IMR-90 (cell line): Measurements from ENCODE around the gene SLC19A1. TPM values are rescaled to one million over a fixed set of nuclear protein-coding genes. Genes with fewer than 3 reads are reported as not detected.

Experiments used
- ATAC-seq: fragments of 200-7000 bp; cut with Tn5 transposase; 2 replicates; pipeline ENCODE4 v1.9.1; 2020; ENCODE audit warnings: low read depth, mild to moderate bottlenecking, moderate library complexity
- BruUV-seq: library from RNA; stranded (reverse); fragments of 400-500 nt; replicated peaks from 2 replicates; lab custom pipeline; 2021; lab: Mats Ljungman, UMichigan
- CTCF ChIA-PET: fragments of 300-600 bp; formaldehyde crosslinking; extraction: SDS; loops from one replicate; lab custom pipeline; 2021; ENCODE audit warnings: antibody characterized with exemption; lab: Yijun Ruan, JAX
- POLR2A ChIA-PET: fragments of 300-600 bp; sonication (Branson Sonifier 250); formaldehyde crosslinking; loops from one replicate; lab custom pipeline; 2022; ENCODE audit warnings: antibody characterized with exemption; ENCODE audit not compliant: unreplicated experiment; lab: Charles Lee
- DNase-seq: peaks from one replicate; pipeline ENCODE4 v3.0.0; 2013
- H2AFZ ChIP-seq: replicated peaks from 2 replicates; pipeline ENCODE3; 2013; ENCODE audit warnings: low read length, mild to moderate bottlenecking; ENCODE audit not compliant: poor library complexity
- H2AK5ac ChIP-seq: 2 replicates; pipeline ENCODE4 v1.6.1; 2013; ENCODE audit warnings: low read depth, low read length, inconsistent platforms
- H2AK9ac ChIP-seq: replicated peaks from 2 replicates; pipeline ENCODE3; 2013; ENCODE audit warnings: mild to moderate bottlenecking, low read depth, low read length, moderate library complexity; ENCODE audit not compliant: poor library complexity
- H2BK120ac ChIP-seq: 2 replicates; pipeline ENCODE4 v1.6.1; 2013; ENCODE audit warnings: low read depth, low read length, inconsistent platforms
- H2BK15ac ChIP-seq: 3 replicates; pipeline ENCODE4 v1.6.1; 2013; ENCODE audit warnings: low read depth, low read length, inconsistent platforms
- H2BK20ac ChIP-seq: 2 replicates; pipeline ENCODE4 v1.6.1; 2013; ENCODE audit warnings: low read depth, mild to moderate bottlenecking, inconsistent platforms, low read length, moderate library complexity
- H2BK5ac ChIP-seq: 2 replicates; pipeline ENCODE4 v1.6.1; 2013; ENCODE audit warnings: mild to moderate bottlenecking, low read depth, low read length, inconsistent platforms; ENCODE audit not compliant: poor library complexity, severe bottlenecking
- H3K14ac ChIP-seq: replicated peaks from 2 replicates; pipeline ENCODE4 v1.6.1; 2013; ENCODE audit warnings: low read depth, low read length, inconsistent platforms
- H3K18ac ChIP-seq: 2 replicates; pipeline ENCODE4 v1.6.1; 2013; ENCODE audit warnings: low read depth, low read length, control low read depth
- H3K23ac ChIP-seq: 2 replicates; pipeline ENCODE4 v1.6.1; 2013; ENCODE audit warnings: low read depth, low read length, inconsistent platforms
- H3K27ac ChIP-seq: 2 replicates; pipeline ENCODE4 v1.5.1; 2013; ENCODE audit warnings: mild to moderate bottlenecking, control low read depth, low read length; ENCODE audit not compliant: insufficient read depth
- H3K27me3 ChIP-seq: 2 replicates; pipeline ENCODE4 v1.6.1; 2013; ENCODE audit warnings: low read length; ENCODE audit not compliant: control insufficient read depth, insufficient read depth
- H3K36me3 ChIP-seq: 2 replicates; pipeline ENCODE4 v1.6.1; 2013; ENCODE audit warnings: low read length, mixed read lengths; ENCODE audit not compliant: control insufficient read depth, insufficient read depth
- H3K4ac ChIP-seq: 2 replicates; pipeline ENCODE4 v1.6.1; 2013; ENCODE audit warnings: low read depth, low read length, inconsistent platforms
- H3K4me1 ChIP-seq: 2 replicates; pipeline ENCODE4 v1.6.1; 2013; ENCODE audit warnings: low read length, mixed read lengths; ENCODE audit not compliant: control insufficient read depth, insufficient read depth
- H3K4me2 ChIP-seq: 2 replicates; pipeline ENCODE4 v1.6.1; 2013; ENCODE audit warnings: low read depth, mild to moderate bottlenecking, control low read depth, low read length, moderate library complexity
- H3K4me3 ChIP-seq: 2 replicates; pipeline ENCODE4 v1.5.1; 2013; ENCODE audit warnings: low read depth, mild to moderate bottlenecking, control low read depth, low read length, moderate library complexity; ENCODE audit not compliant: insufficient read depth
- H3K56ac ChIP-seq: 2 replicates; pipeline ENCODE4 v1.6.1; 2013; ENCODE audit warnings: low read length, inconsistent platforms; ENCODE audit not compliant: insufficient read depth; ENCODE audit errors: extremely low read depth
- H3K79me1 ChIP-seq, 2 experiments: 2 replicates each; pipeline ENCODE4 v1.6.1; 2013; ENCODE audit warnings: low read length in 2 of 2, inconsistent platforms in 1 of 2, low read depth in 1 of 2
- H3K9ac ChIP-seq: 2 replicates; pipeline ENCODE4 v1.6.1; 2013; ENCODE audit warnings: low read depth, low read length, control low read depth
- H3K9me1 ChIP-seq: 2 replicates; pipeline ENCODE4 v1.6.1; 2013; ENCODE audit warnings: low read length, inconsistent platforms; ENCODE audit not compliant: insufficient read depth
- H3K9me3 ChIP-seq: 2 replicates; pipeline ENCODE4 v1.6.1; 2013; ENCODE audit warnings: low read length; ENCODE audit not compliant: control insufficient read depth, insufficient read depth
- H4K20me1 ChIP-seq: 2 replicates; pipeline ENCODE4 v1.6.1; 2013; ENCODE audit warnings: low read length, inconsistent platforms; ENCODE audit not compliant: insufficient read depth
- H4K5ac ChIP-seq: 2 replicates; pipeline ENCODE4 v1.6.1; 2013; ENCODE audit warnings: mild to moderate bottlenecking, low read depth, low read length, control low read depth
- H4K8ac ChIP-seq, 2 experiments: 2 replicates each; pipeline ENCODE4 v1.6.1; 2013; ENCODE audit warnings: low read depth in 2 of 2, low read length in 2 of 2, control low read depth in 1 of 2, inconsistent platforms in 1 of 2
- H4K91ac ChIP-seq: 2 replicates; pipeline ENCODE4 v1.6.1; 2013; ENCODE audit warnings: low read depth, low read length, inconsistent platforms; ENCODE audit not compliant: insufficient read depth
- POLR2A ChIP-seq: IDR thresholded peaks from 2 replicates; pipeline ENCODE4 v1.6.1; 2012; ENCODE audit warnings: mild to moderate bottlenecking, low read depth, low read length
- RFX5 ChIP-seq: IDR thresholded peaks from 2 replicates; pipeline ENCODE4 v1.8.0; 2012; ENCODE audit warnings: low read depth, mild to moderate bottlenecking, low read length, moderate library complexity
- SMC3 ChIP-seq: fragments of 150-350 bp; IDR thresholded peaks from 2 replicates; pipeline ENCODE4 v1.6.1; 2016; ENCODE audit warnings: low read depth, mild to moderate bottlenecking, antibody characterized with exemption, low read length, moderate library complexity
- WGBS, 2 experiments: methylation state at CpG; one replicate each; pipeline versions ENCODE4 v1.1.5 to v1.1.7; 2013; ENCODE audit warnings: missing lambda C conversion rate in 2 of 2; ENCODE audit not compliant: insufficient read length in 1 of 2; ENCODE audit errors: extremely low coverage in 2 of 2; 5-methylcytosine and 5-hydroxymethylcytosine counted together
- dilution Hi-C: fragments of 300-500 bp; cut with HindIII; formaldehyde crosslinking; loops from one replicate; pipeline ENCODE4 v1.14.3; 2018; ENCODE audit warnings: low sequenced_read_pairs; ENCODE audit not compliant: unreplicated experiment
- in situ Hi-C: fragments of 300-500 bp; cut with MboI; formaldehyde crosslinking; loops from 3 replicates; pipeline ENCODE4 v1.14.3; 2019; ENCODE audit warnings: low sequenced_read_pairs, inconsistent platforms, mixed read lengths
- intact Hi-C: fragments of 100-400 bp; cut with micrococcal nuclease; formaldehyde crosslinking; loops from 2 replicates; pipeline ENCODE4 v1.10.0; 2022
- polyA plus RNA-seq, 3 experiments: library from polyadenylated mRNA; depleted of rRNA; stranded (reverse); fragments of >200 nt; gene quantifications; 2 replicates each; pipeline ENCODE4 v1.2.3, GENCODE V29; 2012; ENCODE audit warnings: low replicate concordance in 1 of 3
- total RNA-seq: library from RNA; depleted of rRNA; stranded (reverse); fragments of >200 nt; gene quantifications from 2 replicates; pipeline ENCODE4 v1.2.3, GENCODE V29; 2012

Gene SLC19A1
- total and polyA plus RNA-seq, 2 of the 4 experiments (the other 2 are of a cell fraction) = 2.2 to 16.2 TPM

- Histone ChIP-seq H2BK15ac (no peak overlapping the region), H2BK120ac (no peak overlapping the region), H3K36me3 (no peaks in the 10 kb centered on the region), H3K23ac (no peak overlapping the region), H3K9me3 (no peaks in the 10 kb centered on the region), H3K4me2 (no peak overlapping the region), H3K4me3 (no peak overlapping the region), H3K4ac (no peak overlapping the region), H4K20me1 (no peaks in the 10 kb centered on the region), H2AFZ (no peak overlapping the region), H2BK20ac (no peak overlapping the region), H2BK5ac (no peak overlapping the region), H4K5ac (no peak overlapping the region), H3K27me3 (no peaks in the 10 kb centered on the region; the same call in 1 of the 2 replicates), H3K18ac (no peak overlapping the region), H3K9ac (no peak overlapping the region), H3K4me1 (peaks cover 9% of the 10 kb centered on the region), H2AK5ac (no peak overlapping the region), H3K56ac (no peak overlapping the region), H4K8ac (no peak overlapping the region), H4K91ac (no peak overlapping the region), H3K9me1 (peaks cover 6% of the 10 kb centered on the region; the same call in 1 of the 2 replicates), H2AK9ac (peak overlapping the region; percentile 65), H3K27ac (no peak overlapping the region), H3K79me1 (no peaks in the 10 kb centered on the region), H3K14ac (no peak overlapping the region)
- 88% methylated on average over 10 of the region's 26 CpGs; no CpG with 5 or more reads in 1 of the 2 experiments for WGBS, 2 experiments
- TF ChIP-seq POLR2A (no peak), SMC3 (no peak), RFX5 (no peak)
- POLR2A ChIA-PET = no interaction called here
- dilution Hi-C loops = no loop called here
- intact Hi-C loops = loop anchor here (5.0 kb wide), 3 partner anchors 54 to 266 kb away; partner anchors contain the start of gene PCBP3
- no TSS peak for BruUV-seq
- ATAC-seq (no peak), DNase-seq (no peak)
- CTCF ChIA-PET = no interaction called here
- in situ Hi-C loops = loop anchor here (5.0 kb wide), 1 partner anchor 259 kb away; no protein-coding TSS in a partner anchor
Measured at GRCh38 chr21:45558044-45558721, 15.9 kb upstream of the SLC19A1 start.
